Tibial nerve (tissue), 4 donors: ENCODE measurements around the gene ETF1. TPM values are rescaled to one million over a fixed set of nuclear protein-coding genes. Genes with fewer than 3 reads are reported as not detected.
"Not testable (repeated sequence)": the region's sequence is repeated elsewhere in the genome, so short reads cannot be mapped to it uniquely, and the experiment has no call there.

ENCODE experiments used
- DNase-seq, 2 donors: peaks; one replicate each; pipeline ENCODE4 v3.0.0-alpha.2; 2019; ENCODE audit warnings: low spot score in 2 of 2
- H3K27ac ChIP-seq, 4 donors: fragments of 200-600 bp; sonication (generic) in 3 of 4; one replicate each; pipeline ENCODE4 v1.5.1; 2017 to 2019; ENCODE audit warnings: mild to moderate bottlenecking in 1 of 4
- H3K27me3 ChIP-seq, 2 donors: fragments of 200-600 bp; sonication (generic) in 1 of 2; one replicate each; pipeline versions ENCODE4 v1.5.1 to v1.6.0; 2017 to 2019
- H3K36me3 ChIP-seq, 3 donors: fragments of 200-600 bp; sonication (generic); one replicate each; pipeline ENCODE4 v1.5.1; 2018 to 2019
- H3K4me1 ChIP-seq, 4 donors: fragments of 200-600 bp; sonication (generic) in 3 of 4; one replicate each; pipeline ENCODE4 v1.5.1; 2017 to 2019
- H3K4me3 ChIP-seq, 4 donors: fragments of 200-600 bp; sonication (generic) in 3 of 4; one replicate each; pipeline ENCODE4 v1.5.1; 2017 to 2019; ENCODE audit warnings: mild to moderate bottlenecking in 1 of 4, moderate library complexity in 1 of 4
- H3K9me3 ChIP-seq, 4 donors: fragments of 200-600 bp; sonication (generic) in 3 of 4; one replicate each; pipeline ENCODE4 v1.5.1; 2017 to 2019
- CTCF ChIP-seq, 5 experiments: fragments of 200-600 bp in 3 of 5; fragments of 450-650 bp in 2 of 5; sonication (generic) in 3 of 5; IDR thresholded peaks; one replicate each; pipeline ENCODE4 v1.5.1; 2016 to 2019; ENCODE audit warnings: antibody characterized with exemption in 5 of 5, mild to moderate bottlenecking in 3 of 5, moderate library complexity in 2 of 5
- EP300 ChIP-seq, 2 donors: sonication (generic); formaldehyde crosslinking; IDR thresholded peaks; one replicate each; pipeline ENCODE4 v1.6.1; 2017; ENCODE audit warnings: antibody characterized with exemption in 2 of 2, mild to moderate bottlenecking in 1 of 2
- POLR2A ChIP-seq, 2 donors: fragments of 450-650 bp; IDR thresholded peaks; one replicate each; pipeline ENCODE4 v1.6.1; 2017; ENCODE audit warnings: antibody characterized with exemption in 2 of 2, mild to moderate bottlenecking in 2 of 2, moderate library complexity in 2 of 2
- WGBS, 2 donors: methylation state at CpG; one replicate each; pipeline ENCODE4 v1.1.5; 2018; 5-methylcytosine and 5-hydroxymethylcytosine counted together
- total RNA-seq, 4 donors: library from RNA; depleted of rRNA; stranded (reverse); fragments of >200 nt; gene quantifications; one replicate each; pipeline ENCODE4 v1.1.0, GENCODE V29; 2016

Gene ETF1
- total RNA-seq, 4 donors from 2014 or later: 48.4 to 80.1 (median 58.6) TPM

- 84 to 87% methylated on average over 5 of the region's 5 CpGs for WGBS, 2 donors
- H3K4me3 ChIP-seq: no peak overlapping the region
Observed at GRCh38 chr5:138488481-138488945, 54.5 kb downstream of the ETF1 start.

GRCh38 chr5:138482638-138483037 is 60.4 kb downstream of the ETF1 start:
- WGBS, 2 donors: 61 to 62% methylated on average over 4 of the region's 4 CpGs

More at GRCh38 chr5:138488481-138488945, 54.5 kb downstream of the ETF1 start:
- no peak for TF ChIP-seq EP300 (IDR thresholded peaks at IDR 0.05)
- no peak for TF ChIP-seq POLR2A (IDR thresholded peaks at IDR 0.05)
- TF ChIP-seq CTCF (IDR thresholded peaks at IDR 0.05): no peak
- Histone ChIP-seq H3K36me3 (no peaks in the 10 kb centered on the region), H3K27ac (no peak overlapping the region), H3K4me1 (peaks cover 0 to 23% (median 15%) of the 10 kb centered on the region in 4 donors), H3K9me3 (no peaks in the 10 kb centered on the region), H3K27me3 (peaks cover 0 to 13% of the 10 kb centered on the region in 2 donors)
- DNase-seq: no peak

GRCh38 chr5:138476918-138477317 is 66.1 kb downstream of the ETF1 start:
- Histone ChIP-seq H3K27ac (no peak overlapping the region), H3K27me3 (no peaks in the 10 kb centered on the region), H3K4me1 (no peaks in the 10 kb centered on the region), H3K36me3 (no peaks in the 10 kb centered on the region), H3K9me3 (no peaks in the 10 kb centered on the region), H3K4me3 (no peak overlapping the region)
- 89 to 91% methylated on average over 7 of the region's 7 CpGs for WGBS, 2 donors
- TF ChIP-seq CTCF (IDR thresholded peaks at IDR 0.05): no peak
- TF ChIP-seq POLR2A (IDR thresholded peaks at IDR 0.05): no peak
- TF ChIP-seq EP300 (IDR thresholded peaks at IDR 0.05): no peak
- no peak for DNase-seq

More at GRCh38 chr5:138482638-138483037, 60.4 kb downstream of the ETF1 start:
- Histone ChIP-seq H3K4me1 (no peaks in the 10 kb centered on the region), H3K9me3 (no peaks in the 10 kb centered on the region), H3K27ac (no peak overlapping the region), H3K4me3 (no peak overlapping the region), H3K36me3 (no peaks in the 10 kb centered on the region), H3K27me3 (no peaks in the 10 kb centered on the region)
- no peak for DNase-seq
- no peak for TF ChIP-seq CTCF (IDR thresholded peaks at IDR 0.05)
- no peak for TF ChIP-seq EP300 (IDR thresholded peaks at IDR 0.05)
- no peak for TF ChIP-seq POLR2A (IDR thresholded peaks at IDR 0.05)

- H3K36me3 ChIP-seq, H3K9me3 ChIP-seq, H3K4me3 ChIP-seq, H3K27me3 ChIP-seq, DNase-seq, H3K27ac ChIP-seq: not testable (repeated sequence)
- H3K4me1 ChIP-seq: peaks cover 0 to 18% (median 3%) of the 10 kb centered on the region in 4 donors
- 86 to 92% methylated on average over 5 of the region's 5 CpGs for WGBS, 2 donors
Observed at GRCh38 chr5:138473151-138473550, 69.9 kb downstream of the ETF1 start.

- WGBS, 2 donors: 48 to 58% methylated on average over 6 of the region's 6 CpGs
- H3K27me3 ChIP-seq: no peaks in the 10 kb centered on the region
- peaks cover 0 to 6% (median 0%) of the 10 kb centered on the region in 3 donors for H3K36me3 ChIP-seq
- peaks cover 0 to 26% (median 10%) of the 10 kb centered on the region in 4 donors for H3K4me1 ChIP-seq
- no peak overlapping the region for H3K4me3 ChIP-seq
- DNase-seq: no peak
- TF ChIP-seq CTCF (IDR thresholded peaks at IDR 0.05): no peak
- TF ChIP-seq POLR2A (IDR thresholded peaks at IDR 0.05): no peak
- no peak for TF ChIP-seq EP300 (IDR thresholded peaks at IDR 0.05)
- H3K27ac ChIP-seq: no peak overlapping the region
- H3K9me3 ChIP-seq: no peaks in the 10 kb centered on the region
Observed at GRCh38 chr5:138472353-138472752, 70.7 kb downstream of the ETF1 start.

- no peak for DNase-seq
- 87 to 93% methylated on average over 2 of the region's 2 CpGs for WGBS, 2 donors
- Histone ChIP-seq H3K9me3 (no peaks in the 10 kb centered on the region), H3K4me3 (no peak overlapping the region), H3K36me3 (peaks cover 0 to 11% (median 0%) of the 10 kb centered on the region in 3 donors), H3K27ac (no peak overlapping the region), H3K4me1 (peaks cover 0 to 39% (median 18%) of the 10 kb centered on the region in 4 donors), H3K27me3 (no peaks in the 10 kb centered on the region)
- TF ChIP-seq CTCF (IDR thresholded peaks at IDR 0.05): no peak
- no peak for TF ChIP-seq EP300 (IDR thresholded peaks at IDR 0.05)
- no peak for TF ChIP-seq POLR2A (IDR thresholded peaks at IDR 0.05)
Observed at GRCh38 chr5:138471052-138471361, 72.0 kb downstream of the ETF1 start.
